Neural cell (in vitro differentiated cells): Measurements from ENCODE around the gene FCHSD2. TPM values are rescaled to one million over a fixed set of nuclear protein-coding genes. Genes with fewer than 3 reads are reported as not detected.

ENCODE experiments used
- H2AFZ ChIP-seq: fragments of 200-600, 300-800 bp; sonication (generic), shearing (Covaris generic); 2 replicates; pipeline ENCODE4 v1.6.0; 2014; ENCODE audit warnings: low read depth, mild to moderate bottlenecking, antibody characterized with exemption, low read length, moderate library complexity
- H3F3A ChIP-seq: fragments of 200-600 bp; shearing (Covaris generic); 2 replicates; pipeline ENCODE4 v1.6.1; 2016; ENCODE audit warnings: mild to moderate bottlenecking, moderate library complexity, mixed read lengths, antibody characterized with exemption, low read length; ENCODE audit not compliant: insufficient read depth, poor library complexity, severe bottlenecking
- H3K27ac ChIP-seq: fragments of 200-600, 300-800 bp; sonication (generic), shearing (Covaris generic); 2 replicates; pipeline ENCODE4 v1.5.1; 2014; ENCODE audit warnings: mild to moderate bottlenecking, low read length, moderate library complexity
- H3K27me3 ChIP-seq: fragments of 300-800, 200-600 bp; sonication (generic), shearing (Covaris generic); 2 replicates; pipeline ENCODE4 v1.6.0; 2014; ENCODE audit warnings: mild to moderate bottlenecking, low read depth, low read length, moderate library complexity; ENCODE audit not compliant: insufficient read depth
- H3K36me3 ChIP-seq: fragments of 300-800, 200-600 bp; sonication (generic), shearing (Covaris generic); 2 replicates; pipeline ENCODE4 v1.5.1; 2014; ENCODE audit warnings: mild to moderate bottlenecking, antibody characterized with exemption, low read length, moderate library complexity; ENCODE audit not compliant: insufficient read depth
- H3K4me2 ChIP-seq: fragments of 300-800, 200-600 bp; sonication (generic), shearing (Covaris generic); 2 replicates; pipeline ENCODE4 v1.6.0; 2014; ENCODE audit warnings: mild to moderate bottlenecking, low read length
- H3K4me3 ChIP-seq: fragments of 300-800, 200-600 bp; sonication (generic), shearing (Covaris generic); 2 replicates; pipeline ENCODE4 v1.5.1; 2014; ENCODE audit warnings: mild to moderate bottlenecking, low read length, moderate library complexity
- H3K79me2 ChIP-seq: fragments of 200-600 bp; shearing (Covaris generic); replicated peaks from 2 replicates; pipeline ENCODE4 v1.6.0; 2014; ENCODE audit warnings: mild to moderate bottlenecking, low read length, moderate library complexity; ENCODE audit not compliant: insufficient read depth
- H3K9ac ChIP-seq: fragments of 300-800, 200-600 bp; sonication (generic), shearing (Covaris generic); 2 replicates; pipeline ENCODE4 v1.6.1; 2016; ENCODE audit warnings: mild to moderate bottlenecking, low read length, mixed read lengths
- H3K9me2 ChIP-seq: fragments of 200-600 bp; shearing (Covaris generic); 2 replicates; pipeline ENCODE4 v1.6.1; 2016; ENCODE audit warnings: mild to moderate bottlenecking, low read length, mixed read lengths; ENCODE audit not compliant: insufficient read depth
- H3K9me3 ChIP-seq: fragments of 200-600, 300-800 bp; sonication (generic), shearing (Covaris generic); 2 replicates; pipeline ENCODE4 v1.6.1; 2016; ENCODE audit warnings: mild to moderate bottlenecking, mixed run types, low read length, moderate library complexity, mixed read lengths
- H4K20me1 ChIP-seq: fragments of 200-600 bp; shearing (Covaris generic); 2 replicates; pipeline ENCODE4 v1.6.1; 2016; ENCODE audit warnings: mild to moderate bottlenecking, mixed run types; ENCODE audit not compliant: insufficient read depth
- EP300 ChIP-seq: fragments of 450-650 bp; conservative IDR thresholded peaks from 2 replicates; pipeline ENCODE4 v1.6.1; 2014; ENCODE audit warnings: antibody characterized with exemption, mild to moderate bottlenecking, moderate library complexity; ENCODE audit not compliant: poor library complexity, severe bottlenecking
- EZH2 ChIP-seq: fragments of 200-600, 300-800 bp; shearing (Covaris generic), sonication (generic); IDR thresholded peaks from 2 replicates; pipeline ENCODE4 v1.6.1; 2014; ENCODE audit warnings: antibody characterized with exemption, low read length, borderline replicate concordance, mild to moderate bottlenecking; ENCODE audit not compliant: insufficient read depth, poor library complexity, severe bottlenecking
- MXI1 ChIP-seq: fragments of 450-650 bp; conservative IDR thresholded peaks from 2 replicates; pipeline ENCODE4 v1.6.1; 2014; ENCODE audit warnings: antibody characterized with exemption, mild to moderate bottlenecking; ENCODE audit not compliant: poor library complexity, severe bottlenecking
- POLR2AphosphoS5 ChIP-seq: IDR thresholded peaks from 2 replicates; pipeline ENCODE4 v1.6.1; 2012
- RAD21 ChIP-seq: fragments of 450-650 bp; conservative IDR thresholded peaks from 2 replicates; pipeline ENCODE4 v1.6.1; 2014; ENCODE audit warnings: antibody characterized with exemption, mild to moderate bottlenecking, moderate library complexity
- SMC3 ChIP-seq: fragments of 450-650 bp; conservative IDR thresholded peaks from 2 replicates; pipeline ENCODE4 v1.6.1; 2014; ENCODE audit warnings: antibody characterized with exemption, mild to moderate bottlenecking, moderate library complexity; ENCODE audit not compliant: poor library complexity
- TAF1 ChIP-seq: IDR thresholded peaks from 2 replicates; pipeline ENCODE4 v1.6.1; 2012; ENCODE audit warnings: low read depth
- polyA plus RNA-seq: library from polyadenylated mRNA; depleted of rRNA; stranded (reverse); fragments of >200 nt; gene quantifications from 2 replicates; pipeline ENCODE4 v1.2.3, GENCODE V29; 2014
- TF ChIP-seq, protein P1 (sequence below): fragments of 450-650 bp; IDR thresholded peaks from 2 replicates; pipeline ENCODE4 v1.5.1; 2014; ENCODE audit warnings: antibody characterized with exemption, mild to moderate bottlenecking, moderate library complexity; ENCODE audit not compliant: poor library complexity, severe bottlenecking
- TF ChIP-seq, protein P2 (sequence below): IDR thresholded peaks from 2 replicates; pipeline ENCODE4 v1.6.1; 2012; ENCODE audit warnings: borderline replicate concordance

FCHSD2 gene
- polyA plus RNA-seq, 1 donor from 2014 or later: 40.8 TPM

DNA sequence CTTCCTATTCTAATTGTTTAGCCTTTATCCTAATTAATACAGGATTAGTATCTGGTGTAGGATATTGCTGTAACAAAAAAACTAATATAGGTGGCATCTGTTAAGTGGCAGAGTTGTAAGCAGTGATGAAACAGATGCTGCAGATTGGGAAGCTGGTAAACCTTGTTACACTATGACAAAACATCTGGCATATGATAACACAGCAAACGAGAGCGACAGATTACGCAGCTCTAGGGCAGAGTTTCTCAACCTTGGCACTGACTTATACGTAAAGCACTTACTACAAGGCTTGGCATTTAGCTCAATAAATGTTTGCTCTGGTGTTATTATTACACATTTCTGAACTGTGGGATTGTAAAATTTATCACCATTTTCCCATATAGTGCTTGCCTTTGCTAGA lies 190.9 kb downstream of the FCHSD2 start:
- H3K27me3 ChIP-seq: no peaks in the 10 kb centered on the region
- H3K4me2 ChIP-seq: no peak overlapping the region
- no peaks in the 10 kb centered on the region for H3K9me3 ChIP-seq
- TF ChIP-seq TAF1: no peak
- TF ChIP-seq SMC3: no peak
- no peak for TF ChIP-seq RAD21
- TF ChIP-seq POLR2AphosphoS5: no peak
- TF ChIP-seq, protein P1, sequence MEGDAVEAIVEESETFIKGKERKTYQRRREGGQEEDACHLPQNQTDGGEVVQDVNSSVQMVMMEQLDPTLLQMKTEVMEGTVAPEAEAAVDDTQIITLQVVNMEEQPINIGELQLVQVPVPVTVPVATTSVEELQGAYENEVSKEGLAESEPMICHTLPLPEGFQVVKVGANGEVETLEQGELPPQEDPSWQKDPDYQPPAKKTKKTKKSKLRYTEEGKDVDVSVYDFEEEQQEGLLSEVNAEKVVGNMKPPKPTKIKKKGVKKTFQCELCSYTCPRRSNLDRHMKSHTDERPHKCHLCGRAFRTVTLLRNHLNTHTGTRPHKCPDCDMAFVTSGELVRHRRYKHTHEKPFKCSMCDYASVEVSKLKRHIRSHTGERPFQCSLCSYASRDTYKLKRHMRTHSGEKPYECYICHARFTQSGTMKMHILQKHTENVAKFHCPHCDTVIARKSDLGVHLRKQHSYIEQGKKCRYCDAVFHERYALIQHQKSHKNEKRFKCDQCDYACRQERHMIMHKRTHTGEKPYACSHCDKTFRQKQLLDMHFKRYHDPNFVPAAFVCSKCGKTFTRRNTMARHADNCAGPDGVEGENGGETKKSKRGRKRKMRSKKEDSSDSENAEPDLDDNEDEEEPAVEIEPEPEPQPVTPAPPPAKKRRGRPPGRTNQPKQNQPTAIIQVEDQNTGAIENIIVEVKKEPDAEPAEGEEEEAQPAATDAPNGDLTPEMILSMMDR: no peak
- no peak for TF ChIP-seq MXI1
- TF ChIP-seq EZH2: no peak
- TF ChIP-seq, protein P2, sequence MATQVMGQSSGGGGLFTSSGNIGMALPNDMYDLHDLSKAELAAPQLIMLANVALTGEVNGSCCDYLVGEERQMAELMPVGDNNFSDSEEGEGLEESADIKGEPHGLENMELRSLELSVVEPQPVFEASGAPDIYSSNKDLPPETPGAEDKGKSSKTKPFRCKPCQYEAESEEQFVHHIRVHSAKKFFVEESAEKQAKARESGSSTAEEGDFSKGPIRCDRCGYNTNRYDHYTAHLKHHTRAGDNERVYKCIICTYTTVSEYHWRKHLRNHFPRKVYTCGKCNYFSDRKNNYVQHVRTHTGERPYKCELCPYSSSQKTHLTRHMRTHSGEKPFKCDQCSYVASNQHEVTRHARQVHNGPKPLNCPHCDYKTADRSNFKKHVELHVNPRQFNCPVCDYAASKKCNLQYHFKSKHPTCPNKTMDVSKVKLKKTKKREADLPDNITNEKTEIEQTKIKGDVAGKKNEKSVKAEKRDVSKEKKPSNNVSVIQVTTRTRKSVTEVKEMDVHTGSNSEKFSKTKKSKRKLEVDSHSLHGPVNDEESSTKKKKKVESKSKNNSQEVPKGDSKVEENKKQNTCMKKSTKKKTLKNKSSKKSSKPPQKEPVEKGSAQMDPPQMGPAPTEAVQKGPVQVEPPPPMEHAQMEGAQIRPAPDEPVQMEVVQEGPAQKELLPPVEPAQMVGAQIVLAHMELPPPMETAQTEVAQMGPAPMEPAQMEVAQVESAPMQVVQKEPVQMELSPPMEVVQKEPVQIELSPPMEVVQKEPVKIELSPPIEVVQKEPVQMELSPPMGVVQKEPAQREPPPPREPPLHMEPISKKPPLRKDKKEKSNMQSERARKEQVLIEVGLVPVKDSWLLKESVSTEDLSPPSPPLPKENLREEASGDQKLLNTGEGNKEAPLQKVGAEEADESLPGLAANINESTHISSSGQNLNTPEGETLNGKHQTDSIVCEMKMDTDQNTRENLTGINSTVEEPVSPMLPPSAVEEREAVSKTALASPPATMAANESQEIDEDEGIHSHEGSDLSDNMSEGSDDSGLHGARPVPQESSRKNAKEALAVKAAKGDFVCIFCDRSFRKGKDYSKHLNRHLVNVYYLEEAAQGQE: no peak
- no peak for TF ChIP-seq EP300
- H3K4me3 ChIP-seq: no peak overlapping the region
- H2AFZ ChIP-seq: no peak overlapping the region
- no peak overlapping the region for H3K27ac ChIP-seq
- H3F3A ChIP-seq: no peaks in the 10 kb centered on the region
- H3K36me3 ChIP-seq: no peaks in the 10 kb centered on the region
- H3K9me2 ChIP-seq: no peaks in the 10 kb centered on the region
- no peaks in the 10 kb centered on the region for H3K79me2 ChIP-seq
- no peak overlapping the region for H3K9ac ChIP-seq
- H4K20me1 ChIP-seq: no peaks in the 10 kb centered on the region

DNA sequence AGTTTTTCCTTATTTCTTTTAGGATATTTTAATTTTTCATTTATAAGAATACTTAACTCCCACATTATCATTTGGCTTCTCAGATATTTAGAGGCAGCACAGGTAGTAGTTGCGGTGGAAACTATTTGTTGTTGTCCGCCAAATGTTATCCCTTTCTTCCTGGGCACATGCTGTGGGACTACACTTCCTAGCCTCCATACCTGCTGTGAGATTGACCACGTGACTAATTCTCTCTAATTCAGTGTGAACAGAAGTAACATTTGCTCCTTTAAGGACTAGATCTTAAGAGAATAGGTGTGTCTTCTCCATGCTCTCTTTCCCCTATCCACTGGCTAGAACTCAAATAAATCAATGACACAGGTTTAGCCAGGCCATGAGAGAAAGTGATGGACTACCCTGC lies 191.4 kb downstream of the FCHSD2 start:
- H3K36me3 ChIP-seq: no peaks in the 10 kb centered on the region
- no peaks in the 10 kb centered on the region for H4K20me1 ChIP-seq
- no peaks in the 10 kb centered on the region for H3K79me2 ChIP-seq
- no peaks in the 10 kb centered on the region for H3K9me2 ChIP-seq
- H3F3A ChIP-seq: no peaks in the 10 kb centered on the region
- TF ChIP-seq SMC3 (no peak), EZH2 (no peak), TAF1 (no peak), EP300 (no peak), RAD21 (no peak), POLR2AphosphoS5 (no peak), MXI1 (no peak)
- TF ChIP-seq, protein P2: no peak
- TF ChIP-seq, protein P1: no peak
- no peak overlapping the region for H3K4me2 ChIP-seq
- no peaks in the 10 kb centered on the region for H3K9me3 ChIP-seq
- no peak overlapping the region for H3K4me3 ChIP-seq
- H3K27ac ChIP-seq: no peak overlapping the region
- no peaks in the 10 kb centered on the region for H3K27me3 ChIP-seq
- no peak overlapping the region for H2AFZ ChIP-seq
- H3K9ac ChIP-seq: no peak overlapping the region
